Psoas muscle (tissue), 8 donors: ENCODE results near the gene SLC38A4. TPM values are rescaled to one million over a fixed set of nuclear protein-coding genes. Genes with fewer than 3 reads are reported as not detected.

Experiments used
- ATAC-seq, 4 donors: fragments of 200-7000 bp; cut with Tn5 transposase; one replicate each; pipeline ENCODE4 v1.9.1; 2020; ENCODE audit warnings: moderate library complexity in 3 of 4, mild to moderate bottlenecking in 2 of 4
- DNase-seq, 2 donors: peaks; one replicate each; pipeline ENCODE4 v3.0.0-alpha.2; 2020
- H3K27ac ChIP-seq: fragments of 200-600 bp; one replicate; pipeline ENCODE4 v1.8.0; 2022
- H3K27me3 ChIP-seq, 3 donors: fragments of 200-600 bp in 1 of 3; one replicate each; pipeline versions ENCODE4 v1.6.1 to v1.8.0; 2013 to 2022; ENCODE audit warnings: low read length in 2 of 3, mild to moderate bottlenecking in 2 of 3, moderate library complexity in 1 of 3; ENCODE audit not compliant: insufficient read depth in 3 of 3
- H3K36me3 ChIP-seq, 2 donors: fragments of 200-600 bp in 1 of 2; one replicate each; pipeline versions ENCODE4 v1.6.1 to v1.8.0; 2013 to 2022; ENCODE audit warnings: low read depth in 1 of 2, mild to moderate bottlenecking in 1 of 2, moderate library complexity in 1 of 2; ENCODE audit not compliant: insufficient read depth in 1 of 2
- H3K4me1 ChIP-seq: fragments of 200-600 bp; one replicate; pipeline ENCODE4 v1.8.0; 2022
- H3K4me3 ChIP-seq: fragments of 200-600 bp; one replicate; pipeline ENCODE4 v1.8.0; 2022; ENCODE audit warnings: mild to moderate bottlenecking
- H3K9me3 ChIP-seq: fragments of 200-600 bp; one replicate; pipeline ENCODE4 v1.8.0; 2022
- WGBS, 3 donors: extraction: QIAGEN DNeasy Blood & Tissue Kit; methylation state at CpG; one replicate each; pipeline versions ENCODE4 v1.1.6 to v1.1.7; 2013; 5-methylcytosine and 5-hydroxymethylcytosine counted together
- intact Hi-C, 2 donors: fragments of 100-400 bp; cut with DNase I; formaldehyde crosslinking; loops; one replicate each; pipeline versions ENCODE4 v1.11.0 to v1.14.2; 2022
- polyA plus RNA-seq, 3 donors: library from polyadenylated mRNA; stranded (reverse); fragments of 200-250 nt; gene quantifications; one replicate each; pipeline ENCODE4 v1.2.3, GENCODE V29; 2013
- total RNA-seq, 4 donors: library from RNA; stranded (reverse); fragmentation: NEBNext Ultra II Directional in 2 of 4; extraction: Animal tissue kit (Norgen Biotek cat#: 25700) in 2 of 4; gene quantifications; one replicate each; pipeline versions ENCODE4 v1.2.1 to v1.2.4, GENCODE V29; 2021 to 2023
- TF ChIP-seq, protein P1 (sequence below): fragments of 200-600 bp; IDR thresholded peaks from one replicate; pipeline ENCODE4 v1.8.0; 2022; ENCODE audit warnings: antibody characterized with exemption
- donor health status: healthy with polysubstance abuse.
- donor health status: DM: no; HTN: no; CAD: no; lungs with moderate emphysema.
- donor health status: Bipolar disorder and iron deficiency.
- donor health status: healthy.
- donor health status: DM: yes; HTN: yes; CAD: no.
- donor health status: DM: no; HTN: no; CAD: no.
- donor health status: DM: no; HTN: no; CAD: no.
- donor health status: DM: yes; HTN: yes; CAD: no.

SLC38A4 gene
- total and polyA plus RNA-seq, 7 donors, result 0.31 to 25.6 (median 12.8) TPM

DNA sequence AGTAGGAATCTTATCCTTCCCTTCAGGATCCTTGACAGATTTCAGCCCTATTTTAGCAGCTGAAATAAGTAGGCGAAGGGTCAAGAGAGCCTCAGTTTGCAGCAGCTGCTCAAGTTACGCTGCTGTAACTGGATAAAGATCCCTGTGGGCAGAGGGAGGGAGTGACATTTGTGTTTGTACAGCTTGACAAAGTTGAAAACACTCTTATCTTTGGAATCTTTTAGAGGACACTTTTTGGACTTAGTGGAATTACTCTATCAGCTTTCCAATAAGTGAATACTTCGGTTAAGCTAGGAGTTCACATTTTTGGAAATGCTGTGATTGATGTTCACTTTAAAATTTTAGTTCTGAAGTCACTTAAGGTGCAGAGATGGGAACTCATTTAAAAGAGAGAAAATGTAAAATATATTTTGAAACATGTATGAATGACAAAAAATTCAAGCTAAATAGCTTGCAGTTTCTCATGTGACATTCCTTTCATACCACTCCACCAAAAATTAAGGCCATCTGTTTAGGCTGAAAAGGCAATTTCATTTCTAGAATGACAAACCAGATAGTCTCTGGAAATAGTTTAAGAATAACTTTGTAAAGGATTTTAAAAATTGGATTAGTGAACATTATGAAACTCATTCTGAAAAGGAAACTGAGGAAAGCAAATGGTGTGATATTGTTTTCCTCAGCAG lies 55.2 kb downstream of the SLC38A4 start:
- H3K27me3 ChIP-seq, result no peaks in the 10 kb centered on the region
- DNase-seq (peak in 1 of 2 donors; percentile 49), ATAC-seq (peak; percentile 79 to 85 (median 79))
- peak overlapping the region; percentile 25 for H3K4me3 ChIP-seq
- H3K36me3 ChIP-seq, result peaks cover 0 to 32% of the 10 kb centered on the region in 2 donors
- intact Hi-C loops, result loop anchor here (10.0 kb wide), 2 partner anchors 96 to 386 kb away; no protein-coding TSS in a partner anchor
- WGBS, 3 donors, result 12 to 18% (median 15%) methylated on average over 3 of the region's 3 CpGs
- H3K27ac ChIP-seq, result peak overlapping the region; percentile 84
- no peaks in the 10 kb centered on the region for H3K9me3 ChIP-seq
- TF ChIP-seq, protein P1, sequence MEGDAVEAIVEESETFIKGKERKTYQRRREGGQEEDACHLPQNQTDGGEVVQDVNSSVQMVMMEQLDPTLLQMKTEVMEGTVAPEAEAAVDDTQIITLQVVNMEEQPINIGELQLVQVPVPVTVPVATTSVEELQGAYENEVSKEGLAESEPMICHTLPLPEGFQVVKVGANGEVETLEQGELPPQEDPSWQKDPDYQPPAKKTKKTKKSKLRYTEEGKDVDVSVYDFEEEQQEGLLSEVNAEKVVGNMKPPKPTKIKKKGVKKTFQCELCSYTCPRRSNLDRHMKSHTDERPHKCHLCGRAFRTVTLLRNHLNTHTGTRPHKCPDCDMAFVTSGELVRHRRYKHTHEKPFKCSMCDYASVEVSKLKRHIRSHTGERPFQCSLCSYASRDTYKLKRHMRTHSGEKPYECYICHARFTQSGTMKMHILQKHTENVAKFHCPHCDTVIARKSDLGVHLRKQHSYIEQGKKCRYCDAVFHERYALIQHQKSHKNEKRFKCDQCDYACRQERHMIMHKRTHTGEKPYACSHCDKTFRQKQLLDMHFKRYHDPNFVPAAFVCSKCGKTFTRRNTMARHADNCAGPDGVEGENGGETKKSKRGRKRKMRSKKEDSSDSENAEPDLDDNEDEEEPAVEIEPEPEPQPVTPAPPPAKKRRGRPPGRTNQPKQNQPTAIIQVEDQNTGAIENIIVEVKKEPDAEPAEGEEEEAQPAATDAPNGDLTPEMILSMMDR, result no peak
- H3K4me1 ChIP-seq, result peaks cover 51% of the 10 kb centered on the region

DNA sequence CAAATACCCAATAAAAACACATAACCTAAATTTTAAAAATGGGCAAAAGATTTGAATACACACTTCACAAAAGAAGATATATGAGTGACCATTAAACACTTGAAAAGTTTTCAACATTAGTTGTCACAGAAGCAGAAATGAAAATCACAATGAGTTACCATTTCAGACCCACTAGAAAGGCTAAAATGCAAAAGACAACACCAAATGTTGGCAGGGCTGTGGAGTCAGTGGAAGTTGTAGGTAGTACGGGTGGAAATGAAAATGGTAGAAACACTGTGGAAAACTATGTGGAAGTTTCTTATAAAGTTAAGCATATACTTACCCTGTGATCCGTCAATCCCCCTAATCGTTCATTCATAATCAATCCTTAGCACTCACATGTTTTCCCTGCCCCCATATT lies 61.8 kb downstream of the SLC38A4 start:
- Histone ChIP-seq H3K9me3 (no peaks in the 10 kb centered on the region), H3K4me1 (no peaks in the 10 kb centered on the region), H3K27ac (no peak overlapping the region), H3K36me3 (peaks cover 0 to 36% of the 10 kb centered on the region in 2 donors), H3K27me3 (no peaks in the 10 kb centered on the region), H3K4me3 (no peak overlapping the region)
- TF ChIP-seq, protein P1, result no peak
- 69 to 79% (median 76%) methylated on average over 3 of the region's 3 CpGs for WGBS, 3 donors
- DNase-seq (no peak), ATAC-seq (no peak)
- intact Hi-C loops, result no loop called here

DNA sequence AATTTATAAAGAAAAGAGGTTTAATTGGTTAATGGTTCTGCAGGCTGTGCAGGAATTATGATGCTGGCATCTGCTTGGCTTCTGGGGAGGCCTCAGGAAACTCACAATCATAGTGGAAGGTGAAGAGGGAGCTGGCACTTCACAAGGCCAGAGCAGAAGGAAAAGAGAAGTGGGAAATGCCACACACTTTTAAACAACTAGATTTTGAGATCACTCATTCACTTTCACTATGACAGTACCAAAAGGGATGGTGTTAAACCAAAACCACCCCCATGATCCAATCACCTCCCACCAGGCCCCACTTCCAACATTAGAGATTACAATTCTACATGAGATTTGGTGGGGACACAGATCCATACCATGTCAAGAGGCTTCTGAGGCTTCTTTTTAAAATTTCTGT lies 62.6 kb downstream of the SLC38A4 start:
- no peaks in the 10 kb centered on the region for H3K9me3 ChIP-seq
- no peaks in the 10 kb centered on the region for H3K27me3 ChIP-seq
- H3K36me3 ChIP-seq, result peaks cover 0 to 31% of the 10 kb centered on the region in 2 donors
- TF ChIP-seq, protein P1, result no peak
- intact Hi-C loops, result no loop called here
- no peaks in the 10 kb centered on the region for H3K4me1 ChIP-seq
- ATAC-seq, result no peak
- no peak overlapping the region for H3K27ac ChIP-seq
- DNase-seq, result no peak
- no peak overlapping the region for H3K4me3 ChIP-seq

DNA sequence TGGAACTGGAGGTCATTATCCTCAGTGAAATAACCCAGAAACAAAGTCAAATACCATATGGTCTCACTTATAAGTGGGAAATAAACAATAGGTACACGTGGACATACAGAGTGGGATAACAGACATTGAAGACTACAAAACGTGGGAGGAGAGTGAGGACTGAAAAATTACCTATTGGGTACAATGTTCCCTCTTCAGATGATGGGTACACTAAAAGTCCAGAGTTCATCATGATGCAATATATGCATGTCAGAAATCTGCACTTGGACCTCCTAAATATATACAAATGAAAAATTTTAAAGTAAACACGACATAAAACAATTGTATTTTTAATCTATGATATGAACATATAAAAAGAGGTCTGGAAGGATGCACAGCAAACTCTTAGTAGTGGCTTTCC lies 71.2 kb downstream of the SLC38A4 start:
- no peak for ATAC-seq

More for the DNA sequence above, 71.2 kb downstream of the SLC38A4 start:
- no peak overlapping the region for H3K27ac ChIP-seq
- peaks cover under 1% of the 10 kb centered on the region for H3K9me3 ChIP-seq
- H3K36me3 ChIP-seq, result no peaks in the 10 kb centered on the region
- H3K27me3 ChIP-seq, result no peaks in the 10 kb centered on the region
- TF ChIP-seq, protein P1, result no peak
- no peak overlapping the region for H3K4me3 ChIP-seq
- intact Hi-C loops, result no loop called here
- no peak for DNase-seq
- WGBS, 3 donors, result 57 to 59% (median 58%) methylated on average over 3 of the region's 3 CpGs
- H3K4me1 ChIP-seq, result no peaks in the 10 kb centered on the region
